Measurements from ENCODE around the gene PROSER2.

PROSER2 gene

DNA sequence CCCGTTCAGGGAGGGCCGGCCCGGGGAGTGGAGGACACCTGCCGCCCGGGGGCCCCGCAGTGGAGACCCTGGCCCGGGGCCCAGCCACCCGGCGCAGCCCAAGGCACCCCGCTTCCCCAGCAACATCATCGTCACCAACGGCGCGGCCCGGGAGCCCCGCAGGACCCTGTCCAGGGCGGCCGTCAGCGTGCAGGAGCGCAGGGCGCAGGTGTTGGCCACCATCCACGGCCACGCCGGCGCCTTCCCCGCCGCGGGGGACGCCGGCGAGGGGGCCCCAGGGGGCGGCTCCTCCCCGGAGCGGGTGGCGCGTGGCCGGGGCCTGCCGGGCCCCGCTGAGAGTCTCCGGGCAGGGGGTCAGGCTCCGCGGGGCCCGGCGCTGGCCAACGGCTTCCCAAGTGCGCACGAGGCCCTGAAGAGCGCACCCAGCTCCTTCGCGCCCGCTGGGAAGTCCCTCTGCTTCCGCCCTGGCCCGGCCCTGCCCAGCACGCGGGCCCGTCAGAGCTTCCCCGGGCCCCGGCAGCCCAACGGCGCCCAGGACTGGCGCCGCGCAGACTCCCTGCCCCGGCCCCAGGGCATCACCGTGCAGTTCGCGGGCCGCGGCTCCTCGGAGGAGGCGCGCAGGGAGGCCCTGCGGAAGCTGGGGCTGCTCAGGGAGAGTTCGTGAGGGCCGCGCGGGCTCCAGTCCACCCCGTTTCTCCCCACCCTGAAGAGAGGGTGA is 46.7 kb downstream of the PROSER2 start:
- DNase-seq (ENCODE audit: low spot score): no peak

DNA sequence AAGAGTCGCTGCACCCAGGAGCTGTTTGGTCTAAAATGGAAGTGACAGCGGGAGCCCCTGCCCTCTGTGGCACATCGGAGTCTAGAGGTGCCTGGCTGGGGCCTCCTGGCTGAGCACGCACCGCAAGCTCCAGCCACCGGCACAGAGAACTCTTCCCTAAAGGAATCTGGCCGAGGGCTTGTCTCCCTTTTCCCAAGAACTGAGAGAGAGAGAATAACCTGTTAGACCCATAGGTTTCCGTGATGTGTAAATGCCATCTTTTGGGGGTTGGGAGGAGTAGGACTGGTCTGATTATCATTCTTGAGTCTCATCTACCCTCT is 47.3 kb downstream of the PROSER2 start:
- DNase-seq (ENCODE audit: low spot score): no peak

DNA sequence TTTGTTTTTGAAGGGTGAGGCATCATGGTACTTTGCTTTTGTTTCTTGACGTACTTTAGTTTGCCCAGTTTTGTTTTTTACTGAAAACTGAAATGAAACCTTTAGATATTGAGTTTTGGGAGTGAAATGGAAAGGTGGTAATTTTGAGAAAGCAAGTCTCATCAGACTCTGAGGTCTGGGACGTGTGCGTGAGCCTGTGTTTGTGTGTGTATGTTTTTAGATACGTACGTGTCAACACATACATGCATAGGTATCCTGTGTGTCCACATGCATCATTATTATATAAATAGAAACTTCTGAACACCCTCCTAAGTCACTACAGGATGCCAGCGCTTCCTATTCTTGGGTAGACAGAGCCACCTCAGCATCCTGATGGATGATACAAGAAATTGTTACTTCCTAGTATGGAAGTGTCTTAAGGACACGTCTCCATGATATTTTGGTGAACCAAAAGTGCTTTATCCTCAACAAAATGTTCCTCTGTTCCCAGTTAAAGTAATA is 47.8 kb downstream of the PROSER2 start:
- DNase-seq (ENCODE audit: low spot score): no peak

DNA sequence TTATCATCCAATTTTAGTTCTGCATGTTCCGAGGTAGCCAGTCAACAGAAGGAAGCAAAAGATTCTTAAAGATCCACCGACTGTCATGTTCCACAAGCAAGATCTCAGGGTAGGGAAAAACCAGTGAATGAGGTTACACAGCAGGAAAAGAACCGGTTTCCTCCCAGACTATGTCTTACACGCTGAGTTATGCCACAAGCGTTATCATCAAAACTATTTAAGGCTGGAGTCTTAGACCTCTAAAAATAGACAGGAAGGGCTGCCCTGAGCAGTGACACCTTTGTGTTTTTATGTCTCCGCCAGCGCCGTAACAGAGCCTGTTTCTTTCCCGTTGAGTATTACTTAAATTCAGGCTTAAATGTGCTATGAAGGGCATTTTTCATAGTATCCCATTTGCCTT is 48.3 kb downstream of the PROSER2 start:
- DNase-seq (ENCODE audit: low spot score): no peak

DNA sequence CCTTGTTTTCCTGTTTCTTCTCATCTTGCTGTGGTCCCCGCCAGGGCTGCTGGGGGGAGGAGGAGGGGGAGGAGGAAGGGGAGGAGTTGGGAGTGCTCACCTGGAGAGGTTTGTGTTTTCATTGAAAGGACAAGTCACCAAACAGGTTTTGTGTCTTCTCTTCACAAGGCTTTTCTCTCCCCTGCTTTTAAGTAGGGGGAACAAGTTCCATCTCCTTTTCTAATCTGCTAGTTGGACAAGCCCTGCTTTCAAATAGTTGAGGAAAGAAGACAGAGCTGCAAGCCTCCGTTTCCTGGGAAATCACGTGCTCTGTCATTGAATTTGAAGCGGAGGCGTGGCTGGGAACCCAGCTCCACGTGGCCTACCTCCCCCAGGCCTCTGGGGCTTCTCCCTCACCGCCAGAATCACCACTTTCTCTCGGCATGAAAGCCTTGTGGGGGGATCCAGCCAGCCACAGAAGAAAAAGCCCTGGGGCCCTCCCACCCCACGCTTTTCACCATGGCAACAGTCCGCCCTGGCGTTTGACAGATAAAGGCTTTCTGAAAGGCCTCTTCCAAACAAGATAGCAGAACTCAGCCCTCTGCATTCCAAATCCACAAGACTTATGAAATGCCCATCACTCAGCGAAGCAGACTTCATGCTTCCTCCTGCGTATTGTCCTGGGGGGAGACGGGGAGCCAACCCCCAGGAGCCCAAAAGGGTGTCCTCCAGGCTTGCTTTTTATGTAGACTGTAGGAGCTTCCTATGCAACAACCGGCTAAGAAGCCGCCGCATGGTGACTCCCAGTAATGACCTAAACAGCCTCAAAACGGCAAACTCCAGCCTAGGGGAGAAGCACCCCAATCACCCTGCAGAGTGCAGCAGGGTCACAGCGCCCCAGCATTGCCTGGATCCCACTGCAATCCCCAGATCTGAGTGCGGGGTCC is 51.7 kb downstream of the PROSER2 start:
- peak; percentile 42 for DNase-seq (ENCODE audit: low spot score)

DNA sequence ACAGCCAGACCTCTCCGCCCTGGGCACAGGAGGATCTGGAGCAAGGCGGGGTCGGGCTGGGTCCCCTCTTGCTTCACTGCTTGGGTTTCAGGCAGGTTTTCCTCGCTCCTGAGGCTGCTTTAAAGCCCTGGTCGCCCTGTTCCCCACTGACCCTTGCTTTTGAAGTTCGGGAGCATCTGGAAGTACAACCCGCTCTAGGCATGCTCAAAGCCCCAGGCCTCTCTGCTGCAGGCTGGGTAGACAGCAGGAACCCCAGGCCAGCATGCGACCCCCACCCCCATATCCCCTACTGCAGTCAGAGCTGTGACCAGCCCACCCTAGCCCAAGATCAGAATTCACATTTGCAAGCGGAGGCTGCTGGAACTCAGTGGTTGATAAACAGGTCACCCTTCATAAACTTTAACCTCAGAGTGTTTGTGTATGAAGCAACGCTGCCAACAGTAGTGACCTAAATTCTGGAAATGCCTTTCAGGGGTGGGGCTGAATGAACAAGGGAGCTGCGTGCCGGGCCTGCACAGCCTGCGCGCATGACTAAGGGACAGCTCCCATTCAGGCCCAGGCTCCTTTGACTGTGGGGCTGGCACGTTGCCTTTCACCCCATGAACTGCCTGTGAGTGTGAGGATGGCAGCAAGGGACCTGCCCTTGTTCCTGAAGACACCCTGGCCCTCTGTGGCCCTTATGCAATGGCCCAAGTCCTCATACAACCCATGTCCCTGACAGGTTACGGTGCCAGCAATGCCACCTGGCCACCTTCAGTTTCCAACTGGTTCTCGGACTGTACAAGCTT is 52.5 kb downstream of the PROSER2 start:
- peak; percentile 81 for DNase-seq (ENCODE audit: low spot score)

DNA sequence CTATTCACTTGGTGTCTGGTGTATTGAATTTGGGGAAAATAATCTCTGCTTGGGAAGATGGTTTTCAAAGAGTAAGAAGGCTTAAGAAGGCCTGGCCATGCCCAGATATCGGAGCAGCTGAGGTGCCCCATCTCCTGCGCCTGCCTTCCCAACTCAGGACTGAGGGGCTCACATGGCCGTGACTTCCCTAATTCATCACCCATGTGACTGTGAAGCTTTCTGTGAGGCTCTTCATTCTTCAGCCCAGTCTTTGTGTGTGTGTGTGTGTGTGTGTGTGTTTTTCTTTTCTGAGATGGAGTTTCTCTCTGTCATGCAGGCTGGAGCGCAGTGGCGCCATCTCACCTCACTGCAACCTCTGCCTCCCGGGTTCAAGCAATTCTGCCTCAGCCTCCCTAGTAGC is 53.2 kb downstream of the PROSER2 start:
- DNase-seq (ENCODE audit: low spot score): no peak

DNA sequence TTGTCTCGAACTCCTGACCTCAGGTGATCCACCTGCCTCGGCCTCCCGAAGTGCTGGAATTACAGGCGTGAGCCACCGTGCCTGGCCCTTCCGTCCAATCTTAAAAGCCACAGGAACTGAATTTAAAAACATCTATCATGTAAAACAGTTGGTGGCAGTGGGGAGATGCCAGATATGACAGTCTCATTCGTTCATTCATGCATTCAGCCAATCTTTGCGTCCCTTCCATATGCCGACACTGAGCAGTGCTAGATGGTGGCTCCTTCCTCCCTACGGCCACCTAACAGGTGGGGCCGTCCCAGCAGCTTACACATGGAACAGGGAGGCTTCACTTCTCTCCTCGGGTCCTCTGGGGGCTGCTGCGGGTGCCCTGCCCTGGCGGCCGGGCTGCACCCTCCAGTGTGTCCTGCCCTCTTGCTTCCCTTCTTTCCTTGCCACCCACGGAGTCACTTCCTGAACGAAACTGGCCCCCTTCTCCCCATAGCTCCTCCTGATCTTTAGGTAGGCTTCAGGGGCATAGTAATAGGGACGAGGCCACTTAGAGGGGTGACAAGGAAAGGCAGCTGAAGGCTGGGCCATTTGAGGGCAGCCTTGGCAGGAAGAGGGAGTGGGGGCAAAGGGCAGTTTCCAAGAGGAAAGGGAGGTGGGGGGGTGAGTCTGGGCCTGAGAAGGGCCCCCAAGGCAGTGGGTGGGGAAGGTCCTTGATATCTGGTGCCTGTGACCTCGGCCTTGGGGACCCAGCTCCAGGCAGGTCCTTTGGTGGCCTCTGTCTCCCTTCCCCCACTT is 53.8 kb downstream of the PROSER2 start:
- DNase-seq (ENCODE audit: low spot score): no peak

DNA sequence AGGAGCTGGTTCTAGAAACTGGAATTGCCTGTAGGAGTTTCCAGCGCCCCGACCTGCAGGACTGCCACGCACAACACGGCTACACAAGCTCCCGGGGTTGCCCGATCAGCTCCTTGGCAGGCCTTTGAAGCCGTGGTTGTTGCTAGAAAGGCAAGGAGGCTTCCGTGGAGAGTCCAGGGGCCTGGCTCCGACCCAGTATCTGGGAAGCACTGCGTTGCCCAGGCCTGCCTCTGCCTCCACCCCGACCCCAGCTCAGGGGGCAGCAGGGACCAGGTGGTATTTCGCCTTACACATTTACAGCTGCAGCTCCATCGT is 54.4 kb downstream of the PROSER2 start:
- DNase-seq (ENCODE audit: low spot score): no peak

DNA sequence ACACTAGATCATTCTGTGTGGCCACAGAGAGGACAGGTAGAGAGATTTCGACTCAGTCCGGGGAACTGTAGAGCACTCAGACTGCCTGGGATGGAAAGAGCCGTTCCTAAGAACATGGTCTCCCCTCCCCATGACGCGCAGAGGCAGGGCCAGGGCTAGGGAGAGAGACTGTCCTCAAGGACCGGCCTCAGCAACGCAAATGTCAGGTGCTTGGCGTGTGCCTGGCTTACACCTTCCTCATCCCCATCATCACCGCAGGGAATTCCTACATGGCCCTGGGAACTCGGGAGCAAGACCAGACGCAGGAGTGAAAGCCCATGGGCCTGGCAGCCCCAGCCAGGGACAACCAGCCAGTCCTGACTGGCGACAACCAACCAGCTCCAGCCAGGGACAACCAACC is 55.6 kb downstream of the PROSER2 start:
- no peak for DNase-seq (ENCODE audit: low spot score)

DNA sequence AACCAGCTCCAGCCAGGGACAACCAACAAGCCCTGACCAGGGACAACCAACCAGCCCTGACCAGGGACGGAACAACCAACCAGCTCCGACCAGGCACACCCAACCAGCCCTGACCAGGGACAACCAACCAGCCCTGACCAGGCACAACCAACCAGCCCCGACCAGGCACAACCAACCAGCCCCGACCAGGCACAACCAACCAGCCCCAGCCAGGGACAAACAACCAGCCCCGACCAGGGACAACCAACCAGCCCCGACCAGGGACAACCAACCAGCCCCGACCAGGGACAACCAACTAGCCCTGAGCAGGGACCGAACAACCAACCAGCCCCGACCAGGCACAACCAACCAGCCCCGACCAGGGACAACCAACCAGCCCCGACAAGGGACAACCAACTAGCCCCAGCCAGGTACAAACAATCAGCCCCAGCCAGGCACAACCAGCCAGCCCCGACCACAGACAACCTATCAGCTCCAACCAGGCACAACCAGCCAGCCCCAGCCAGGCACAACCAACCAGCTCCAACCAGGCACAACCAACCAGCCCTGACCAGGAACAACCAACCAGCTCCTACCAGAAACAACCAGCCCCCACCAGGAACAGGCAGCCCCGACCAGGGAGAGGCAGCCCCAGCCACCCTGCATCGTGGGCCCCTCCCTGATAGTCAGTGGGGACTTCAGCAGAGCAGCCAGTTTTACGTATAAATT is 56.4 kb downstream of the PROSER2 start:
- no peak for DNase-seq (ENCODE audit: low spot score)

DNA sequence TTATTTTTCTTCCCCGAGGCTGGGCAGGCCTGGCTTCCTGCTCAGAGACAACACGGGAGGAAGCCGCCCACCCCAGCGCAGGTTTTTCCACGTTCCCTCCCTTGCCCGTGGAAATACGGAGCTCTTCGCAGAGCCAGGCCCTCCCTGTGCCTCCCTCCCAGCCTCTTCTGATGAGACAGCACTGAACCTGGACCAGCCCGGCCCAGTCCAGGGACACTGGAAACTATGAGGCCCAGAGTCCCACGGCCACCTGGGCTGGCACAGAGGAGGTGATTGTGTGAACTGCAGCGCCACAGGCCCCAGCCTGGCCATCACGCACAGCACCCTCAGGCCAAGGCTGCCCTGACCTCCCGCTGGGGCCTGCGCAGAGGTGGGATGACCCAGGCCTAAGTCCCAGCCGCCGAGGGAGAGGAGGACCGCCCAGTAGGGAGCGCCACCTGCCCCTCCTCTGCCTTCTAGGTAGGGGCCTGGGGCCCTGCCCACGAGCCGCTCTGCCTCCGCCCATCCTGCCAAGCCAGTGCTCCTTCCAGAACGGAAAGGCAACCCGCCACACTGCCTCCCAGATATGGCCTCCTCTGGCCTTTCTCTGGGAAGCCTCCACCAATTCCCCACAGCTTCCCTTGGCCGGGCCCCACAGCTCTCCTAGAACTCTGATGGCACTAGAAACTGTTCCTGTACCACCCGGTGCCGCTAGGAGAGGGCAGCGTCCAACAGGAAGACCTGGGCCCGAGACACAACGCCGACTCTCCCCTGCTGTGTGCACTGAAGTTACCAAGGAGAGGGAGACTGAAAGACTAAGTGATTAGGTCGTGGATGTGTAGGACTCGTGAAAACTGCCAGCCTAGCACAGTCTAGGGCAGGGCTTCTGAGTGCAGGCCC is 57.2 kb downstream of the PROSER2 start:
- no peak for DNase-seq (ENCODE audit: low spot score)

DNA sequence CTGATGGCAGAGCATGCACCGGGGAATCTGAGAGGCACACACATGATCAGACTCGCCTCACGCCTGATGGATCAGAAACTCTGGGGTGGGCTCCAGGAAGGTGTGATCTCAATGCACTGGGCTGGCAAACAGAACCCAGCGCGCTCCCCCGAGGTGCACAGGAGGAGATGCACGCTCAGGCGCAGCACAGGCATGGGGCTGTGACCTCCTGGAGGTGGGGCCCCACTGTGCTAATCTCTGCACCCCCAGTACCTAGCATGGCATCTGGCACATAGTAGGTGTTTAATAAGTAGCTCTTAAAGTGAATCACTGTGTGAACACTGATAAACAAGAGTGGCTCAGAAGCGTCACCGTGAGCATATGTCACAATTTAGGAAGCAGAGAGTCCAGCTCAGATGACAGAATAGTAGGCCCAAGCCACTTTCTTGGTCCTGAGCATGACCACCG is 57.9 kb downstream of the PROSER2 start:
- no peak for DNase-seq (ENCODE audit: low spot score)

DNA sequence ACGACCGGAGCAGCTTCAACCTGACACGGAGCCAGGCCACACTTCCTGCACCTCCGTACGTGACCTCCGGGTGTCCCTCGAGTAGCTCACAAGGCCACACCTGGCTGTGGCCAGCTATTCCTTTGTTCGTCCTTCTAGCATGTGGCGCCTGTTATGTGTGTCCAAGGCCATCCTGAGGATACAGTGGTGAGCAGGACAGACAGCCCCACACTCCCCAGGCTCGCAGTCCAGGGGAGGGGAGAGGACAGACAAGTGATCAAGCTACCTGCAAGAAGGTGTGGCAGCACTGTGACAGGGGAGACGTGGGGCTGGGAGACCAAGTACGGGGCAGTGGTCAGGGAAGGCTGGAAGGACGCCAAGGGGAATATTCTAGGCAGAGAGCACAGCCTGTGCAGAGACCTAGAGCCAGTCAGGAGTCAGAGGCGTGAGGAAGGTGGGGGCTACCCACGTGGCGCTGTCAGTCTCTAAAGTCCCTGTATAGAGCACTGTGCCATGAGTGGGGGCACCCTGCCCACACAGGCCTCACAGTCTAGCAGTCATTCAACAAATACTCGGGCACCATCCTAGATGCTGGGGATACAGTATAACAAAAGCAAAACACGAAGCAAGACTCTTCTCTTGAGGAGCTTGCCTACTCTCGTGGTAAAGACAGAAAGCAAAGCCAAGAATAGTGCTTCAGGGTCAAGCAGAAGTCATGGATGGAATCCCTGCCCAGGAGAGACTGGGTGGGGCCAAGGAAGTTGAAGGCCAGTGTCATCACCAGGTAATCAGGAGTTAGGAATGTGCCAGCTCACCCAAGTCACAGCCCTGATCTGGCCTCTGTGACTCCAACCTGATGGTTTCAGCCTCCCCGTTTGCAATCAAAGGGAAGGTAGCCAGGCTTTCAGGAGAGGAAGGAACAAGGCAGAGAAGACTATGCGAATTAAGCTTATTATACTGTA is 58.6 kb downstream of the PROSER2 start:
- DNase-seq (ENCODE audit: low spot score): no peak

DNA sequence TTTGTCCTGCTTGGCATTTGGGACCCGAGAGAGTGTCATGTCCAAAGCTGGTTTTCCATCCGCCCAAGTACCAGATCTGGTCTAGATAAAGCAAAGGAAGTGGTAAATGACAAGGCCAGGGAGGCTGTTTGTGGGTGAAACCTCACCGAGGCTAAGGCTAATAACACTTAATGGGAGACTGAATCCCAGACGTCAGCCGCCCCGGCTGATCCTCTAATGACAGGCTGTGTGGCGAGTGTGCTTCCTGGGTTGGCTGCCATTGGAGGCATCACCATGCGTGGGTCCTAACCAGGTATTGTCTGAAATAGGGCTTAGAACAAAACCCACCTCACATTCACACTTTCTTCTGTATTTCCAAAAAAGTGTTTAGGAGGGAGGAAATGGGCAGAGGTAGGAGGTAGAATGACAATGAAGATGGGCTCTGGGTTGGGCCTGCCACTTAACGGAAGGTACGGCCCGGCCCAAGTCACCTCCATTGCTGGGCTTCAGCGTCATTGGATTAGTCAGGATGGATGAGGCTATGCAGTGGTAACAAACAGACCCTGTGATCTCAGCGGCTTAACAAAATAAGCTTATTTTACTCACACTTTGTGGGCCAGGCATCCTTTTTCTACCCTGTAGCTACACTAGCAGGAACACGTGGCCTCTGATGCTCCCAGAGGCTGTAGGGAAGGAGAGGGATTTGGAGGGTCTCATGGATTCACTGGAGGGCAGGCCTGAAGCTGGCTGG is 59.7 kb downstream of the PROSER2 start:
- DNase-seq (ENCODE audit: low spot score): no peak

DNA sequence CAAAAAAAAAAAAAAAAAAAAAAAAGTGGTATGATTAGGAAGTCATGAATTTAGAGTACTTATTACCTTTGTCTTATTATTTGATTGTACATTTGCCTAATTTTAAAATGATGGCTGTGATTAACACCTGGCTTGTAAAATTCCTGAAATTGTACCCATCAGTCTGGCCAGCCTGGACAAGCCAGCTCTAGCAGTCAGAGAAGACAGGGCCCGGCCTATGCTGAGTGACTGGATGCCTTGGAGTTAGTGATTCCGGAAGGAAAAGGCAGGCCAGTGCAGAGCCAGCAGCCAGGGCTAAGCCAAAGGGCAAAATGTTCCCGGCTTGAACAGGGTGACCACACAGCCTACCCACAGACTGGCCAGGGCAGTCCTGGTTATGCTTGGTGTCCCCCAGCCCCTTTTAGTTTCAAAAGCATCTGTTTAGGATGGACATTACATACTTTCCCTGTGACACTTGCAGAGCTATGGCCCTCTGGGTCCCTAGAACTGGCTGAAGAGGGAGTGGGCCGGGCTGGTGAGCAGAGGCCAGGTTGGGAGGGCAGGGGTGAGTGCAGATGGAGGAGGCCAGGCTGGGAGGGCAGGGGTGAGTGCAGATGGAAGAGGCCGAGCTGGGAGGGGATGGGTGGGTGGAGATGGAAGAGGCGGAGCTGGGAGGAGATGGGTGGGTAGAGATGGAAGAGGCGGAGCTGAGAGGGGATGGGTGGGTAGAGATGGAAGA is 61.7 kb downstream of the PROSER2 start:
- DNase-seq (ENCODE audit: low spot score): no peak

DNA sequence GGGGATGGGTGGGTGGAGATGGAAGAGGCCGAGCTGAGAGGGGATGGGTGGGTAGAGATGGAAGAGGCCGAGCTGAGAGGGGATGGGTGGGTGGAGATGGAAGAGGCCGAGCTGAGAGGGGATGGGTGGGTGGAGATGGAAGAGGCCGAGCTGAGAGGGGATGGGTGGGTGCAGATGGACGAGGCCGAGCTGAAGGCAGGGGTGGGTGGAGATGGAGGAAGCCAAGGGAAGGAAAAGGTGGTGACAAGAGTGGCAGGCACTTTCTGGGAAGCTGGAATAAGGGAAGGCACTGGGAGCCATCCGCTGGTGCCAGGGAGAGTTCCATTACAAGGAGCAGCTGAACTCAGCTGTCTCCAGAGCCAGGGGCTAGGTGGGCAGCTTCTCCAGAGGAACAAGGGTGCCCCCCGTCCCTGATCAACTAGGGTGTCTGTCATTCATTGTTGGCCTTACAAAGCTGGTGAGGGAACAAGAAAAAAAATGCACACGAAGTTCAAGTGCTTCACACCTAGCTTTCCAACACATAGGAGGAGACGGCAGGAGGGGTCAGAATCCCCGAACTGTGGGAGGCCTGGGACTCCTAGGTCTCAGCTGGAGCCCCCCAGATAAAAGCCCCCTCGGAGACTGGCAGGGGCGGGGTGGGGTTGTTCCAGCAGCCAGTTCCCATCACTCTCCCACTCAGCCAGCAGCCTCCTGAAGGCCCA is 62.4 kb downstream of the PROSER2 start:
- DNase-seq (ENCODE audit: low spot score): no peak
